ENCODE measurements around the gene PHOSPHO1. TPM values are rescaled to one million over a fixed set of nuclear protein-coding genes. Genes with fewer than 3 reads are reported as not detected.

PHOSPHO1 gene
- total and polyA plus RNA-seq, 2 of the 13 experiments (the other 11 are each of a cell fraction or from before 2014, with no cell fraction given), result not detected

- peak; percentile 2; the same call in 1 of the 2 replicates for TF ChIP-seq LCORL (IDR thresholded peaks at IDR 0.05)
- peak; percentile 57; the same call in 1 of the 2 replicates for TF ChIP-seq LCORL (CRISPR knock-in tag; IDR thresholded peaks at IDR 0.05)
- no peak for TF ChIP-seq FOXK2 (IDR thresholded peaks at IDR 0.05)
- TF ChIP-seq ZNF121 (CRISPR knock-in tag; IDR thresholded peaks at IDR 0.05), result peak; percentile 85
- peak; percentile 88; the same call in 1 of the 2 replicates for TF ChIP-seq ZNF225 (CRISPR knock-in tag; IDR thresholded peaks at IDR 0.05)
- peak; percentile 89 for TF ChIP-seq ZNF256 (CRISPR knock-in tag; conservative IDR thresholded peaks at IDR 0.05)
- TF ChIP-seq ARHGAP35 (CRISPR knock-in tag; IDR thresholded peaks at IDR 0.05; ENCODE audit: borderline replicate concordance), result peak; percentile 32; the same call in 1 of the 2 replicates
- peak; percentile 33; the same call in 1 of the 2 replicates for TF ChIP-seq ARID3A (IDR thresholded peaks at IDR 0.05; ENCODE audit: low read depth, low read length)
- TF ChIP-seq ZNF512B (CRISPR knock-in tag; IDR thresholded peaks at IDR 0.05; ENCODE audit: borderline replicate concordance), result no peak
- peak; percentile 84; the same call in 1 of the 2 replicates for TF ChIP-seq JUNB (CRISPR knock-in tag; IDR thresholded peaks at IDR 0.05; ENCODE audit: borderline replicate concordance)
- peak; percentile 10 for TF ChIP-seq GATA4 (IDR thresholded peaks at IDR 0.05; ENCODE audit: borderline replicate concordance, low read depth)
- TF ChIP-seq ZBTB21 (CRISPR knock-in tag; IDR thresholded peaks at IDR 0.05), result peak; percentile 17; the same call in 1 of the 2 replicates
- TF ChIP-seq AKNA (CRISPR knock-in tag; IDR thresholded peaks at IDR 0.05; ENCODE audit: borderline replicate concordance), result peak; percentile 45; the same call in 1 of the 2 replicates
- TF ChIP-seq MED8 (CRISPR knock-in tag; IDR thresholded peaks at IDR 0.05; ENCODE audit: insufficient replicate concordance), result no peak
- 0 out of 2 replicates have a peak, but pooled peaks have one; percentile 33 for TF ChIP-seq ATRX (CRISPR knock-in tag; IDR thresholded peaks at IDR 0.05; ENCODE audit: borderline replicate concordance)
- peak; percentile 83 for TF ChIP-seq ZBTB43 (CRISPR knock-in tag; conservative IDR thresholded peaks at IDR 0.05)
- no peak; the same call in none of the 2 replicates for TF ChIP-seq ZFP36L2 (CRISPR knock-in tag; IDR thresholded peaks at IDR 0.05)
- TF ChIP-seq ATF7-NPFF (CRISPR knock-in tag; IDR thresholded peaks at IDR 0.05; ENCODE audit: low read depth), result peak; percentile 86
These were observed 38.5 kb downstream of the PHOSPHO1 start (continued) for GRCh38 chr17:49191917-49192741.
